Lung (tissue), 12 donors: Measurements from ENCODE around the gene PKM. TPM values are rescaled to one million over a fixed set of nuclear protein-coding genes. Genes with fewer than 3 reads are reported as not detected.
"Not testable (repeated sequence)": the region's sequence is repeated elsewhere in the genome, so short reads cannot be mapped to it uniquely, and the experiment has no call there.

Experiments
- ATAC-seq: fragments of 200-7000 bp; cut with Tn5 transposase; one replicate; pipeline ENCODE4 v1.9.1; 2020; ENCODE audit warnings: moderate number of reproducible peaks; ENCODE audit not compliant: insufficient read depth, low FRiP score
- DNase-seq, 3 donors: peaks; one replicate each; pipeline ENCODE4 v3.0.0-alpha.2; 2013 to 2017
- H3K27ac ChIP-seq, 2 donors: one replicate each; pipeline ENCODE4 v1.5.1; 2013; ENCODE audit warnings: mild to moderate bottlenecking in 2 of 2, moderate library complexity in 2 of 2, control low read depth in 1 of 2, inconsistent platforms in 1 of 2, low read depth in 1 of 2, low read length in 1 of 2
- H3K27me3 ChIP-seq, 3 donors: one replicate each; pipeline ENCODE4 v1.5.1; 2013; ENCODE audit warnings: low read length in 2 of 3; ENCODE audit not compliant: control insufficient read depth in 3 of 3, insufficient read depth in 3 of 3
- H3K36me3 ChIP-seq, 4 donors: one replicate each; pipeline ENCODE4 v1.5.1; 2013; ENCODE audit warnings: low read length in 4 of 4, mild to moderate bottlenecking in 1 of 4, moderate library complexity in 1 of 4; ENCODE audit not compliant: control insufficient read depth in 4 of 4, insufficient read depth in 4 of 4
- H3K4me1 ChIP-seq, 5 donors: one replicate each; pipeline ENCODE4 v1.5.1; 2013; ENCODE audit warnings: low read length in 5 of 5, mild to moderate bottlenecking in 2 of 5, moderate library complexity in 1 of 5; ENCODE audit not compliant: control insufficient read depth in 5 of 5, insufficient read depth in 5 of 5
- H3K4me3 ChIP-seq: one replicate; pipeline ENCODE4 v1.5.1; 2013; ENCODE audit warnings: mild to moderate bottlenecking, control low read depth, moderate library complexity
- H3K9ac ChIP-seq, 2 donors: one replicate each; pipeline ENCODE4 v1.5.1; 2013; ENCODE audit warnings: low read length in 2 of 2, control low read depth in 1 of 2; ENCODE audit not compliant: insufficient read depth in 1 of 2
- H3K9me3 ChIP-seq, 4 donors: one replicate each; pipeline ENCODE4 v1.5.1; 2013; ENCODE audit warnings: low read length in 3 of 4, mild to moderate bottlenecking in 1 of 4, moderate library complexity in 1 of 4; ENCODE audit not compliant: control insufficient read depth in 4 of 4, insufficient read depth in 3 of 4
- CTCF ChIP-seq: IDR thresholded peaks from 2 replicates; pipeline ENCODE4 v1.5.1; 2012; ENCODE audit warnings: mild to moderate bottlenecking; ENCODE audit errors: control extremely low read depth, extremely low read depth
- WGBS, 2 donors: extraction: QIAGEN DNeasy Blood & Tissue Kit; methylation state at CpG; one replicate each; pipeline ENCODE4 v1.1.7; 2013; 5-methylcytosine and 5-hydroxymethylcytosine counted together
- polyA plus RNA-seq, 2 donors: library from polyadenylated mRNA; stranded (reverse); fragments of 200-250 nt; gene quantifications; one replicate each; pipeline ENCODE4 v1.2.1, GENCODE V29; 2013
- total RNA-seq, 2 donors: library from RNA; depleted of rRNA in 1 of 2; stranded (reverse); fragments of >200 nt in 1 of 2; gene quantifications; one replicate each; pipeline ENCODE4 v1.2.1, GENCODE V29; 2014 to 2021
- donor health status: control.
- donor health status: control.
- donor health status: Bipolar disorder and iron deficiency.
- donor health status: healthy.
- donor health status: DM: yes; HTN: yes; CAD: no.

The PKM gene
- total and polyA plus RNA-seq, 4 donors, result 235 to 867 (median 504) TPM

GRCh38 chr15:72276326-72276700 lies 45.3 kb upstream of the PKM start:
- Histone ChIP-seq H3K9ac (no peak overlapping the region), H3K4me3 (no peak overlapping the region), H3K9me3 (no peaks in the 10 kb centered on the region), H3K27me3 (no peaks in the 10 kb centered on the region), H3K4me1 (peaks cover 0 to 11% (median 1%) of the 10 kb centered on the region in 5 donors), H3K27ac (no peak overlapping the region), H3K36me3 (no peaks in the 10 kb centered on the region)
- ATAC-seq (no peak), DNase-seq (no peak)
- TF ChIP-seq CTCF, result no peak

GRCh38 chr15:72275635-72276325 lies 44.8 kb upstream of the PKM start:
- peaks cover 0 to 17% (median 5%) of the 10 kb centered on the region in 5 donors for H3K4me1 ChIP-seq
- not testable (repeated sequence) for H3K27ac ChIP-seq, H3K36me3 ChIP-seq, H3K9ac ChIP-seq, H3K27me3 ChIP-seq, DNase-seq, H3K9me3 ChIP-seq, H3K4me3 ChIP-seq, ATAC-seq

- no peak for TF ChIP-seq CTCF
- peak overlapping the region in 1 of 2 donors; percentile 61 for H3K9ac ChIP-seq
- H3K4me3 ChIP-seq, result peak overlapping the region; percentile 84
- peaks cover 0 to 18% (median 6%) of the 10 kb centered on the region in 5 donors for H3K4me1 ChIP-seq
- H3K9me3 ChIP-seq, result no peaks in the 10 kb centered on the region
- WGBS, 2 donors, result 53 to 61% methylated on average over 10 of the region's 10 CpGs
- no peak for ATAC-seq
- peak overlapping the region; percentile 22 to 27 for H3K27ac ChIP-seq
- peaks cover 0 to 5% (median 0%) of the 10 kb centered on the region in 4 donors for H3K36me3 ChIP-seq
- no peak for DNase-seq
- no peaks in the 10 kb centered on the region for H3K27me3 ChIP-seq
These were observed 42.0 kb upstream of the PKM start for GRCh38 chr15:72272997-72273352.

GRCh38 chr15:72272213-72272996 lies 41.4 kb upstream of the PKM start, which contains the start of gene PARP6:
Gene PARP6 (minus strand): TSS chr15:72272554. CDS start chr15:72267477, 5,077 bp downstream.
- Histone ChIP-seq H3K36me3 (peaks cover 0 to 9% (median under 1%) of the 10 kb centered on the region in 4 donors), H3K9me3 (no peaks in the 10 kb centered on the region), H3K9ac (peak within 1 kb of the TSS; percentile 61 to 89), H3K27me3 (no peaks in the 10 kb centered on the region), H3K4me1 (peaks cover 0 to 18% (median 6%) of the 10 kb centered on the region in 5 donors), H3K4me3 (peak within 1 kb of the TSS; percentile 84), H3K27ac (peak within 1 kb of the TSS; percentile 92 to 97)
- DNase-seq (peak; percentile 99), ATAC-seq (peak; percentile 98)
- peak; percentile 59 for TF ChIP-seq CTCF
- 0% methylated on average over 44 to 82 of the region's 82 CpGs for WGBS, 2 donors
